Stimulated activated CD8-positive, alpha-beta memory T cell treated with anti-CD3 and anti-CD28 coated beads, Interleukin-15, amount 100 ng/mL, for 1 hour (primary cell): ENCODE measurements around the gene TPX2.
A peak's percentile ranks its signal among the peaks of the same experiment; 100 is the strongest.
"Not testable (repeated sequence)": the region's sequence is repeated elsewhere in the genome, so short reads cannot be mapped to it uniquely, and the experiment has no call there.

Experiments
- DNase-seq: peaks from one replicate; pipeline ENCODE4 v3.0.0-alpha.2; 2020; ENCODE audit warnings: low read depth

Gene TPX2

GRCh38 chr20:31814142-31814541 is 75.1 kb downstream of the TPX2 start:
- not testable (repeated sequence) for DNase-seq

- no peak for DNase-seq
Measured at GRCh38 chr20:31815408-31816188, 76.5 kb downstream of the TPX2 start.

- DNase-seq: no peak
Measured at GRCh38 chr20:31816221-31816620, 77.1 kb downstream of the TPX2 start.

- no peak for DNase-seq
Measured at GRCh38 chr20:31817461-31817860, 78.4 kb downstream of the TPX2 start.

GRCh38 chr20:31818376-31818908 is 79.4 kb downstream of the TPX2 start:
- DNase-seq: no peak

- no peak for DNase-seq
Measured at GRCh38 chr20:31819083-31819784, 80.1 kb downstream of the TPX2 start, which contains the start of gene MYLK2. Gene MYLK2, plus strand, starts transcription at chr20:31819356. Its CDS starts 225 bp downstream, at chr20:31819581.

GRCh38 chr20:31820228-31820627 is 81.1 kb downstream of the TPX2 start:
- no peak for DNase-seq

GRCh38 chr20:31821427-31821826 is 82.3 kb downstream of the TPX2 start:
- DNase-seq: no peak

GRCh38 chr20:31822421-31823330 is 83.6 kb downstream of the TPX2 start:
- peak; percentile 66 for DNase-seq

GRCh38 chr20:31823360-31824124 is 84.5 kb downstream of the TPX2 start:
- DNase-seq: no peak

- DNase-seq: no peak
Measured at GRCh38 chr20:31824125-31824485, 85.0 kb downstream of the TPX2 start.

- no peak for DNase-seq
Measured at GRCh38 chr20:31824554-31825313, 85.6 kb downstream of the TPX2 start.

GRCh38 chr20:31826074-31826473 is 87.0 kb downstream of the TPX2 start:
- DNase-seq: no peak

- DNase-seq: no peak
Measured at GRCh38 chr20:31827059-31827458, 88.0 kb downstream of the TPX2 start.

GRCh38 chr20:31828016-31828415 is 88.9 kb downstream of the TPX2 start:
- DNase-seq: not testable (repeated sequence)

GRCh38 chr20:31829731-31830130 is 90.6 kb downstream of the TPX2 start:
- DNase-seq: no peak

GRCh38 chr20:31830406-31830981 is 91.4 kb downstream of the TPX2 start:
- no peak for DNase-seq

GRCh38 chr20:31831211-31831610 is 92.1 kb downstream of the TPX2 start:
- no peak for DNase-seq

GRCh38 chr20:31831771-31832306 is 92.7 kb downstream of the TPX2 start:
- DNase-seq: no peak
